A549 treated with RU486 at 1 μM for 4 hours (cell line): ENCODE results near the gene ZNF324B. TPM values are rescaled to one million over a fixed set of nuclear protein-coding genes. Genes with fewer than 3 reads are reported as not detected.

ENCODE experiments used
- total RNA-seq: library from RNA; stranded (reverse); fragments of 200-300 nt; extraction: Qiagen RNA extraction; gene quantifications from 5 replicates; pipeline ENCODE4 v1.2.3, GENCODE V29; 2022; ENCODE audit warnings: low read depth

The ZNF324B gene
- 5.4 to 7.6 TPM (median 6.7 TPM) in 5 replicates for total RNA-seq

GRCh38 chr19:58451358-58452101 lies at the start of gene ZNF324B:
TSS of gene ZNF324B (plus strand) at chr19:58451622. CDS start at chr19:58453702, 2,080 bp downstream.

GRCh38 chr19:58408152-58409009 lies 43.0 kb upstream of the ZNF324B start, which contains the start of gene ZNF584:
TSS of gene ZNF584 (plus strand) at chr19:58408649. CDS start at chr19:58409148, 499 bp downstream.

GRCh38 chr19:58439576-58440554 lies 11.6 kb upstream of the ZNF324B start, which contains the start of gene ZNF132:
TSS of gene ZNF132 (minus strand) at chr19:58440153. CDS start at chr19:58439821, 332 bp downstream.

GRCh38 chr19:58466760-58467589 lies 15.6 kb downstream of the ZNF324B start, which contains the start of gene ZNF324:
TSS of gene ZNF324 (plus strand) at chr19:58467080. CDS start at chr19:58469186, 2,106 bp downstream.

GRCh38 chr19:58475714-58476497 lies 24.5 kb downstream of the ZNF324B start, which contains the start of gene ZNF446:
TSS of gene ZNF446 (plus strand) at chr19:58476352. CDS start at chr19:58477219, 867 bp downstream.

Other genes starting within 250 kb of the ZNF324B start
- 16.8 to 28.0 TPM (median 18.4 TPM) in 5 replicates for gene ZNF544, start 222.7 kb upstream of the ZNF324B start, total RNA-seq
- gene ZNF8, start 172.7 kb upstream of the ZNF324B start, total RNA-seq = 0.92 to 1.4 TPM (median 1.2 TPM) in 5 replicates
- 89.1 to 120 TPM (median 93.3 TPM) in 5 replicates for gene ERVK3-1, start 146.2 kb upstream of the ZNF324B start, total RNA-seq
- gene ZSCAN22, start 124.6 kb upstream of the ZNF324B start, total RNA-seq = 2.4 to 3.0 TPM (median 2.6 TPM) in 5 replicates
- gene A1BG, start 98.1 kb upstream of the ZNF324B start, total RNA-seq = 8.1 to 17.1 TPM (median 13.2 TPM) in 5 replicates
- 0.80 to 1.8 TPM (median 1.5 TPM) in 5 replicates for gene ZNF497, start 88.9 kb upstream of the ZNF324B start, total RNA-seq
- 0.79 to 1.8 TPM (median 1.5 TPM) in 5 replicates for gene ZNF837, start 70.6 kb upstream of the ZNF324B start, total RNA-seq
- 2,154 to 2,606 TPM (median 2,462 TPM) in 5 replicates for gene RPS5, start 64.4 kb upstream of the ZNF324B start, total RNA-seq
- gene RNF225, start 56.0 kb upstream of the ZNF324B start, total RNA-seq = 0.23 to 0.63 TPM (median 0.27 TPM) in 3 of 5 replicates, not detected in the others
- gene ZNF584, start 43.0 kb upstream of the ZNF324B start, total RNA-seq = 17.9 to 21.0 TPM (median 19.6 TPM) in 5 replicates
- gene ZNF132, start 11.5 kb upstream of the ZNF324B start, total RNA-seq = 0.09 to 0.16 TPM (median 0.12 TPM) in 4 of 5 replicates, not detected in the other
- 8.5 to 10.1 TPM (median 9.6 TPM) in 5 replicates for gene ZNF324, start 15.5 kb downstream of the ZNF324B start, total RNA-seq
- gene ZNF446, start 24.7 kb downstream of the ZNF324B start, total RNA-seq = 10.8 to 14.0 TPM (median 11.5 TPM) in 5 replicates
- gene SLC27A5, start 60.4 kb downstream of the ZNF324B start, total RNA-seq = 20.2 to 31.0 TPM (median 29.2 TPM) in 5 replicates
- gene ZBTB45, start 68.2 kb downstream of the ZNF324B start, total RNA-seq = 11.1 to 21.2 TPM (median 17.9 TPM) in 5 replicates
- 618 to 908 TPM (median 657 TPM) in 5 replicates for gene TRIM28, start 92.4 kb downstream of the ZNF324B start, total RNA-seq
- gene CHMP2A, start 103.5 kb downstream of the ZNF324B start, total RNA-seq = 187 to 221 TPM (median 197 TPM) in 5 replicates
- gene UBE2M, start 107.0 kb downstream of the ZNF324B start, total RNA-seq = 139 to 187 TPM (median 143 TPM) in 5 replicates
- gene MZF1, start 121.7 kb downstream of the ZNF324B start, total RNA-seq = 9.0 to 18.1 TPM (median 14.8 TPM) in 5 replicates